Endothelial cell of umbilical vein (primary cell): Measurements from ENCODE around the gene NAPA.

Source experiments
- CTCF ChIP-seq, 2 donors: IDR thresholded peaks; 1 replicate in 1 of 2; 2 replicates in 1 of 2; pipeline ENCODE4 v1.5.1; 2011; ENCODE audit warnings: low read length in 2 of 2, mild to moderate bottlenecking in 2 of 2, moderate library complexity in 2 of 2, control low read depth in 1 of 2, inconsistent platforms in 1 of 2, low read depth in 1 of 2; ENCODE audit not compliant: insufficient read depth in 1 of 2; ENCODE audit errors: extremely low read depth in 1 of 2
- EZH2 ChIP-seq: IDR thresholded peaks from 2 replicates; pipeline ENCODE4 v1.6.1; 2012; ENCODE audit warnings: borderline replicate concordance, low read depth, mild to moderate bottlenecking, moderate library complexity, low read length, inconsistent platforms; ENCODE audit not compliant: severe bottlenecking
- GATA2 ChIP-seq: IDR thresholded peaks from 2 replicates; pipeline ENCODE4 v1.7.0; 2011; ENCODE audit warnings: low read depth, mild to moderate bottlenecking, moderate library complexity, mixed read lengths, low read length; ENCODE audit not compliant: insufficient read length, insufficient read depth
- JUN ChIP-seq: IDR thresholded peaks from 2 replicates; pipeline ENCODE4 v1.6.1; 2011; ENCODE audit warnings: borderline replicate concordance, low read depth; ENCODE audit not compliant: insufficient read length, insufficient read depth
- MAX ChIP-seq: IDR thresholded peaks from 2 replicates; pipeline ENCODE4 v1.6.1; 2011; ENCODE audit not compliant: insufficient read depth, insufficient read length
- POLR2A ChIP-seq: IDR thresholded peaks from 2 replicates; pipeline ENCODE4 v1.6.1; 2012; ENCODE audit warnings: low read depth, mild to moderate bottlenecking, control low read depth, low read length
- POLR2AphosphoS5 ChIP-seq: IDR thresholded peaks from 2 replicates; pipeline ENCODE4 v1.6.1; 2012; ENCODE audit warnings: low read depth, mild to moderate bottlenecking, control low read depth, low read length, moderate library complexity; ENCODE audit not compliant: insufficient read depth

- no peak for TF ChIP-seq POLR2A
- TF ChIP-seq CTCF (IDR thresholded peaks at IDR 0.05; ENCODE audit: extremely low read depth in 1 of 2, insufficient read depth in 1 of 2, low read depth in 1 of 2, low read length in 2 of 2), result no peak
- no peak for TF ChIP-seq EZH2
- TF ChIP-seq GATA2, result no peak
- no peak for TF ChIP-seq POLR2AphosphoS5
- TF ChIP-seq JUN, result no peak
- TF ChIP-seq MAX, result no peak
Observed at GRCh38 chr19:47476438-47476972, 38.4 kb downstream of the NAPA start.
